ENCODE results near the gene CCNY.

DNA sequence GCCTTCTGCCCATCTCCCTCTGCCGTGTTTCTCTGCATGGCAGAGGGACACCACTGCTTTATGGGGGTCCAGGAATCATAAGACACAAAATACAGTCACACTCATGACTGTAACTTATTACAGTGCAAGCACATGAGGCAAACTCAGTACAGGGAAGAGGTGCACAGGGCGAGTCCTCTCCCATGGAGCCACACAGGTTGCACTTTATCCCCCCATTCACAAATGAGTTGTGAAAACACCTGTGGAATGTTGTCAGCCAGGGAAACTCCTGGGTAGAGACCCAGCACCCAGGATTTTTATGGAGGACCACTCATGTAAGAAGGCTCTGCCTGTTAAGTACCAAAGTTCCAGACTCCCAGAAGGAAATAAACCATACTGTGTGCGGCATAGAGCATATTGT lies 161.6 kb downstream of the CCNY start:
- TF ChIP-seq CREM (CRISPR knock-in tag; IDR thresholded peaks at IDR 0.05) (no peak), MAX (CRISPR knock-in tag; IDR thresholded peaks at IDR 0.05) (no peak), CTCF (IDR thresholded peaks at IDR 0.05) (no peak), MYBL2 (CRISPR knock-in tag; IDR thresholded peaks at IDR 0.05) (no peak)
- TF ChIP-seq, protein P1, sequence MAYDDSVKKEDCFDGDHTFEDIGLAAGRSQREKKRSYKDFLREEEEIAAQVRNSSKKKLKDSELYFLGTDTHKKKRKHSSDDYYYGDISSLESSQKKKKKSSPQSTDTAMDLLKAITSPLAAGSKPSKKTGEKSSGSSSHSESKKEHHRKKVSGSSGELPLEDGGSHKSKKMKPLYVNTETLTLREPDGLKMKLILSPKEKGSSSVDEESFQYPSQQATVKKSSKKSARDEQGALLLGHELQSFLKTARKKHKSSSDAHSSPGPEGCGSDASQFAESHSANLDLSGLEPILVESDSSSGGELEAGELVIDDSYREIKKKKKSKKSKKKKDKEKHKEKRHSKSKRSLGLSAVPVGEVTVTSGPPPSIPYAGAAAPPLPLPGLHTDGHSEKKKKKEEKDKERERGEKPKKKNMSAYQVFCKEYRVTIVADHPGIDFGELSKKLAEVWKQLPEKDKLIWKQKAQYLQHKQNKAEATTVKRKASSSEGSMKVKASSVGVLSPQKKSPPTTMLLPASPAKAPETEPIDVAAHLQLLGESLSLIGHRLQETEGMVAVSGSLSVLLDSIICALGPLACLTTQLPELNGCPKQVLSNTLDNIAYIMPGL (CRISPR knock-in tag; IDR thresholded peaks at IDR 0.05) = no peak

All from WTC11 (cell line).